ENCODE measurements around the gene AFMID. TPM values are rescaled to one million over a fixed set of nuclear protein-coding genes. Genes with fewer than 3 reads are reported as not detected.

Gene AFMID
- total and polyA plus RNA-seq, 2 of the 13 experiments (the other 11 are each of a cell fraction or from before 2014, with no cell fraction given), result 249 to 270 TPM

- BruUV-seq (replicated peaks), result no TSS peak
- Histone ChIP-seq H2AFZ (ENCODE audit: low read length) (no peak overlapping the region), H3K4me3 (replicated peaks in 1 of 3; ENCODE audit: insufficient read depth in 1 of 3, low read depth in 2 of 3, low read length in 3 of 3) (no peak overlapping the region), H3K27me3 (ENCODE audit: control insufficient read depth in 1 of 2, insufficient read depth in 2 of 2, low read length in 2 of 2) (no peaks in the 10 kb centered on the region; a peak in 1 of 5 replicates), H3K9ac (ENCODE audit: insufficient read depth, low read depth, low read length) (no peak overlapping the region), H4K20me1 (ENCODE audit: insufficient read depth, low read length) (peaks cover 18% of the 10 kb centered on the region), H3K4me1 (ENCODE audit: insufficient read depth, low read length) (peaks cover 4% of the 10 kb centered on the region), H3K79me2 (ENCODE audit: insufficient read depth, low read length) (no peaks in the 10 kb centered on the region), H3K9me3 (ENCODE audit: low read length) (no peaks in the 10 kb centered on the region), H3K4me2 (ENCODE audit: low read depth, low read length) (no peak overlapping the region), H3K36me3 (replicated peaks in 1 of 2; ENCODE audit: control insufficient read depth in 1 of 2, insufficient read depth in 2 of 2, low read length in 2 of 2) (peaks cover 21 to 35% of the 10 kb centered on the region in 2 experiments), H3K27ac (ENCODE audit: extremely low read length, insufficient read depth, low read length) (no peak overlapping the region)
- ChIA-PET POLR2A (interaction anchor here (1.1 kb wide), 1 partner anchor 33 kb away, joined by 3 read pairs; no protein-coding TSS in a partner anchor), CTCF (ENCODE audit: low intra/inter-chr PET ratio, low total read pairs) (no interaction called here)
- in situ Hi-C loops (cut with HindIII; ENCODE audit: extremely low pct_ligation_motif_present, low pct_unique_long_range_greater_than_20kb), result no loop called here
- TF ChIP-seq ARID5B (CRISPR knock-in tag; IDR thresholded peaks at IDR 0.05), result no peak
- TF ChIP-seq POLR2AphosphoS5 (IDR thresholded peaks at IDR 0.05; ENCODE audit: low read depth, low read length), result peak; percentile 37; the same call in 1 of the 2 replicates
- ATAC-seq (no peak), FAIRE-seq (no peak), DNase-seq (ENCODE audit: low spot score) (no peak)
- WGBS (ENCODE audit: low lambda C conversion rate), result 89% methylated on average over 3 of the region's 3 CpGs
- intact Hi-C loops (cut with micrococcal nuclease; ENCODE audit: unreplicated experiment), result no loop called here
These were observed 21.3 kb downstream of the AFMID start for GRCh38 chr17:78208486-78208885.

- ChIA-PET POLR2A (no interaction called here), CTCF (ENCODE audit: low intra/inter-chr PET ratio, low total read pairs) (no interaction called here)
- intact Hi-C loops (cut with micrococcal nuclease; ENCODE audit: unreplicated experiment), result no loop called here
- Histone ChIP-seq H3K36me3 (replicated peaks in 1 of 2; ENCODE audit: control insufficient read depth in 1 of 2, insufficient read depth in 2 of 2, low read length in 2 of 2) (peaks cover 11 to 19% of the 10 kb centered on the region in 2 experiments; a peak in 4 of 5 replicates), H4K20me1 (ENCODE audit: insufficient read depth, low read length) (peaks cover 4% of the 10 kb centered on the region), H3K27me3 (ENCODE audit: control insufficient read depth in 1 of 2, insufficient read depth in 2 of 2, low read length in 2 of 2) (no peaks in the 10 kb centered on the region; a peak in 1 of 5 replicates), H3K79me2 (ENCODE audit: insufficient read depth, low read length) (peaks cover 10% of the 10 kb centered on the region), H3K4me2 (ENCODE audit: low read depth, low read length) (no peak overlapping the region), H3K4me3 (replicated peaks in 1 of 3; ENCODE audit: insufficient read depth in 1 of 3, low read depth in 2 of 3, low read length in 3 of 3) (no peak overlapping the region), H3K9ac (ENCODE audit: insufficient read depth, low read depth, low read length) (no peak overlapping the region), H3K4me1 (ENCODE audit: insufficient read depth, low read length) (peaks cover 9% of the 10 kb centered on the region), H3K27ac (ENCODE audit: extremely low read length, insufficient read depth, low read length) (no peak overlapping the region), H3K9me3 (ENCODE audit: low read length) (no peaks in the 10 kb centered on the region), H2AFZ (ENCODE audit: low read length) (no peak overlapping the region)
- BruUV-seq (replicated peaks), result no TSS peak
- FAIRE-seq (no peak), ATAC-seq (no peak), DNase-seq (ENCODE audit: low spot score) (no peak)
- in situ Hi-C loops (cut with HindIII; ENCODE audit: extremely low pct_ligation_motif_present, low pct_unique_long_range_greater_than_20kb), result no loop called here
- 81% methylated on average over 10 of the region's 10 CpGs for WGBS (ENCODE audit: low lambda C conversion rate)
- TF ChIP-seq SMARCE1 (IDR thresholded peaks at IDR 0.05; ENCODE audit: borderline replicate concordance) (no peak), ZMYM3 (CRISPR knock-in tag; IDR thresholded peaks at IDR 0.05) (no peak), ISL2 (CRISPR knock-in tag; IDR thresholded peaks at IDR 0.05) (no peak), MEIS2 (CRISPR knock-in tag; IDR thresholded peaks at IDR 0.05) (no peak), ZNF263 (CRISPR knock-in tag; IDR thresholded peaks at IDR 0.05) (no peak), CENPBD1 (CRISPR knock-in tag; IDR thresholded peaks at IDR 0.05; ENCODE audit: borderline replicate concordance, low read depth) (no peak), HOMEZ (CRISPR knock-in tag; IDR thresholded peaks at IDR 0.05; ENCODE audit: low read depth) (no peak)
These were observed 22.9 kb downstream of the AFMID start for GRCh38 chr17:78210111-78210510.

All from HepG2 (cell line).